Measurements from ENCODE around the gene NFAM1. TPM values are rescaled to one million over a fixed set of nuclear protein-coding genes. Genes with fewer than 3 reads are reported as not detected.

Gene NFAM1
- total RNA-seq, 2 experiments from 2014 or later: 0.11 to 0.21 TPM

GRCh38 chr22:42430528-42431125 lies 1.6 kb downstream of the NFAM1 start:
- ATAC-seq (no peak), DNase-seq (no peak)
- intact Hi-C loops (cut with DNase I, micrococcal nuclease): no loop called here
- Mint-ChIP-seq H3K4me1 (no peaks in the 10 kb centered on the region), H3K27me3 (peaks cover 11% of the 10 kb centered on the region), H3K4me3 (no peak overlapping the region), H3K27ac (no peak overlapping the region), H3K9me3 (ENCODE audit: low read depth) (no peaks in the 10 kb centered on the region), H3K36me3 (ENCODE audit: low read depth) (no peaks in the 10 kb centered on the region)
- ChIA-PET CTCF (interaction anchor here (0.7 kb wide), 1 partner anchor 1451 kb away, joined by 3 read pairs; no protein-coding TSS in a partner anchor), POLR2A (interaction anchor here (0.6 kb wide), 1 partner anchor 686 kb away, joined by 3 read pairs; no protein-coding TSS in a partner anchor)

- intact Hi-C loops (cut with DNase I, micrococcal nuclease): no loop called here
- Mint-ChIP-seq H3K27ac (no peak overlapping the region), H3K27me3 (peaks cover 11% of the 10 kb centered on the region), H3K4me3 (no peak overlapping the region), H3K36me3 (ENCODE audit: low read depth) (no peaks in the 10 kb centered on the region), H3K4me1 (no peaks in the 10 kb centered on the region), H3K9me3 (ENCODE audit: low read depth) (no peaks in the 10 kb centered on the region)
- ATAC-seq: no peak
- DNase-seq: no peak
- ChIA-PET POLR2A (no interaction called here), CTCF (interaction anchor here (0.7 to 1.6 kb wide), 3 partner anchors 9 to 649 kb away, joined by 3 to 5 read pairs (median 3); no protein-coding TSS in a partner anchor)
Measured at GRCh38 chr22:42428760-42429159, 3.4 kb downstream of the NFAM1 start.

GRCh38 chr22:42428025-42428424 lies 4.2 kb downstream of the NFAM1 start:
- CTCF ChIA-PET: no interaction called here
- Mint-ChIP-seq H3K36me3 (ENCODE audit: low read depth) (no peaks in the 10 kb centered on the region), H3K4me3 (no peak overlapping the region), H3K27me3 (peaks cover 11% of the 10 kb centered on the region), H3K27ac (no peak overlapping the region), H3K9me3 (ENCODE audit: low read depth) (no peaks in the 10 kb centered on the region), H3K4me1 (no peaks in the 10 kb centered on the region)
- ATAC-seq (no peak), DNase-seq (no peak)
- POLR2A ChIA-PET: no interaction called here
- intact Hi-C loops (cut with DNase I, micrococcal nuclease): no loop called here

- ChIA-PET CTCF (no interaction called here), POLR2A (no interaction called here)
- no peak overlapping the region for H3K27ac Mint-ChIP-seq
- no peaks in the 10 kb centered on the region for H3K4me1 Mint-ChIP-seq
- H3K27me3 Mint-ChIP-seq: peaks cover 11% of the 10 kb centered on the region
- ATAC-seq (no peak), DNase-seq (no peak)
- no peaks in the 10 kb centered on the region for H3K36me3 Mint-ChIP-seq (ENCODE audit: low read depth)
- H3K4me3 Mint-ChIP-seq: no peak overlapping the region
- no peaks in the 10 kb centered on the region for H3K9me3 Mint-ChIP-seq (ENCODE audit: low read depth)
- intact Hi-C loops (cut with DNase I, micrococcal nuclease): no loop called here
Measured at GRCh38 chr22:42427167-42427566, 5.0 kb downstream of the NFAM1 start.

- POLR2A ChIA-PET: no interaction called here
- H3K27ac Mint-ChIP-seq: no peak overlapping the region
- H3K9me3 Mint-ChIP-seq (ENCODE audit: low read depth): no peaks in the 10 kb centered on the region
- H3K27me3 Mint-ChIP-seq: peaks cover 11% of the 10 kb centered on the region
- intact Hi-C loops (cut with DNase I, micrococcal nuclease): no loop called here
- H3K4me1 Mint-ChIP-seq: peaks cover 2% of the 10 kb centered on the region
- DNase-seq (no peak), ATAC-seq (no peak)
- CTCF ChIA-PET: no interaction called here
- H3K4me3 Mint-ChIP-seq: no peak overlapping the region
- H3K36me3 Mint-ChIP-seq (ENCODE audit: low read depth): no peaks in the 10 kb centered on the region
Measured at GRCh38 chr22:42425989-42426355, 6.2 kb downstream of the NFAM1 start.

GRCh38 chr22:42425337-42425988 lies 6.7 kb downstream of the NFAM1 start:
- DNase-seq (no peak), ATAC-seq (no peak)
- Mint-ChIP-seq H3K9me3 (ENCODE audit: low read depth) (no peaks in the 10 kb centered on the region), H3K27me3 (peaks cover 7% of the 10 kb centered on the region), H3K27ac (no peak overlapping the region), H3K4me1 (peaks cover 2% of the 10 kb centered on the region), H3K36me3 (ENCODE audit: low read depth) (no peaks in the 10 kb centered on the region), H3K4me3 (no peak overlapping the region)
- intact Hi-C loops (cut with DNase I, micrococcal nuclease): no loop called here
- POLR2A ChIA-PET: no interaction called here
- CTCF ChIA-PET: no interaction called here

GRCh38 chr22:42419243-42419881 lies 12.8 kb downstream of the NFAM1 start:
- Mint-ChIP-seq H3K36me3 (ENCODE audit: low read depth) (no peaks in the 10 kb centered on the region), H3K27ac (no peak overlapping the region)
- intact Hi-C loops (cut with DNase I, micrococcal nuclease): no loop called here

GRCh38 chr22:42418811-42419242 lies 13.4 kb downstream of the NFAM1 start:
- POLR2A ChIA-PET: no interaction called here
- no peak for DNase-seq
- Mint-ChIP-seq H3K27ac (no peak overlapping the region), H3K4me3 (no peak overlapping the region), H3K4me1 (peaks cover 2% of the 10 kb centered on the region), H3K9me3 (ENCODE audit: low read depth) (no peaks in the 10 kb centered on the region), H3K27me3 (no peaks in the 10 kb centered on the region), H3K36me3 (ENCODE audit: low read depth) (no peaks in the 10 kb centered on the region)
- intact Hi-C loops (cut with DNase I, micrococcal nuclease): no loop called here
- CTCF ChIA-PET: no interaction called here
- ATAC-seq: no peak

More at GRCh38 chr22:42419243-42419881, 12.8 kb downstream of the NFAM1 start:
- CTCF ChIA-PET: no interaction called here
- POLR2A ChIA-PET: no interaction called here
- DNase-seq (no peak), ATAC-seq (no peak)
- Mint-ChIP-seq H3K4me1 (peaks cover 2% of the 10 kb centered on the region), H3K27me3 (no peaks in the 10 kb centered on the region), H3K9me3 (ENCODE audit: low read depth) (no peaks in the 10 kb centered on the region), H3K4me3 (no peak overlapping the region)

- intact Hi-C loops (cut with DNase I, micrococcal nuclease): no loop called here
- POLR2A ChIA-PET: no interaction called here
- no peak for ATAC-seq
Measured at GRCh38 chr22:42417645-42418305, 14.4 kb downstream of the NFAM1 start.

GRCh38 chr22:42416671-42417230 lies 15.5 kb downstream of the NFAM1 start:
- no peak overlapping the region for H3K4me3 Mint-ChIP-seq
- H3K4me1 Mint-ChIP-seq: peaks cover 2% of the 10 kb centered on the region
- CTCF ChIA-PET: interaction anchor here (0.7 kb wide), 1 partner anchor 93 kb away, joined by 3 read pairs; no protein-coding TSS in a partner anchor
- no peak overlapping the region for H3K27ac Mint-ChIP-seq
- DNase-seq: no peak
- POLR2A ChIA-PET: no interaction called here
- no peaks in the 10 kb centered on the region for H3K27me3 Mint-ChIP-seq
- no peaks in the 10 kb centered on the region for H3K36me3 Mint-ChIP-seq (ENCODE audit: low read depth)
- no peaks in the 10 kb centered on the region for H3K9me3 Mint-ChIP-seq (ENCODE audit: low read depth)
- ATAC-seq: no peak
- intact Hi-C loops (cut with DNase I, micrococcal nuclease): no loop called here

More at GRCh38 chr22:42417645-42418305, 14.4 kb downstream of the NFAM1 start:
- no peak overlapping the region for H3K4me3 Mint-ChIP-seq
- peaks cover 2% of the 10 kb centered on the region for H3K4me1 Mint-ChIP-seq
- H3K27ac Mint-ChIP-seq: no peak overlapping the region
- CTCF ChIA-PET: no interaction called here
- no peaks in the 10 kb centered on the region for H3K9me3 Mint-ChIP-seq (ENCODE audit: low read depth)
- no peak for DNase-seq
- no peaks in the 10 kb centered on the region for H3K36me3 Mint-ChIP-seq (ENCODE audit: low read depth)
- H3K27me3 Mint-ChIP-seq: no peaks in the 10 kb centered on the region

- H3K4me1 Mint-ChIP-seq: no peaks in the 10 kb centered on the region
- no peak overlapping the region for H3K4me3 Mint-ChIP-seq
Measured at GRCh38 chr22:42414565-42415303, 17.5 kb downstream of the NFAM1 start.

More at GRCh38 chr22:42414565-42415303, 17.5 kb downstream of the NFAM1 start:
- intact Hi-C loops (cut with DNase I, micrococcal nuclease): no loop called here
- POLR2A ChIA-PET: no interaction called here
- DNase-seq (no peak), ATAC-seq (no peak)
- Mint-ChIP-seq H3K27ac (no peak overlapping the region), H3K9me3 (ENCODE audit: low read depth) (no peaks in the 10 kb centered on the region), H3K36me3 (ENCODE audit: low read depth) (no peaks in the 10 kb centered on the region), H3K27me3 (no peaks in the 10 kb centered on the region)
- CTCF ChIA-PET: interaction anchor here (0.6 kb wide), 1 partner anchor 60 kb away, joined by 3 read pairs; no protein-coding TSS in a partner anchor

Data from activated CD4-positive, alpha-beta T cell treated with anti-CD3 and anti-CD28 coated beads for 36 hours (primary cell).